ENCODE results near the gene ZNF670.

- TF ChIP-seq POLR2AphosphoS5 (IDR thresholded peaks at IDR 0.05) (no peak), POLR2A (IDR thresholded peaks at IDR 0.05) (no peak)
- TF ChIP-seq, protein P1, sequence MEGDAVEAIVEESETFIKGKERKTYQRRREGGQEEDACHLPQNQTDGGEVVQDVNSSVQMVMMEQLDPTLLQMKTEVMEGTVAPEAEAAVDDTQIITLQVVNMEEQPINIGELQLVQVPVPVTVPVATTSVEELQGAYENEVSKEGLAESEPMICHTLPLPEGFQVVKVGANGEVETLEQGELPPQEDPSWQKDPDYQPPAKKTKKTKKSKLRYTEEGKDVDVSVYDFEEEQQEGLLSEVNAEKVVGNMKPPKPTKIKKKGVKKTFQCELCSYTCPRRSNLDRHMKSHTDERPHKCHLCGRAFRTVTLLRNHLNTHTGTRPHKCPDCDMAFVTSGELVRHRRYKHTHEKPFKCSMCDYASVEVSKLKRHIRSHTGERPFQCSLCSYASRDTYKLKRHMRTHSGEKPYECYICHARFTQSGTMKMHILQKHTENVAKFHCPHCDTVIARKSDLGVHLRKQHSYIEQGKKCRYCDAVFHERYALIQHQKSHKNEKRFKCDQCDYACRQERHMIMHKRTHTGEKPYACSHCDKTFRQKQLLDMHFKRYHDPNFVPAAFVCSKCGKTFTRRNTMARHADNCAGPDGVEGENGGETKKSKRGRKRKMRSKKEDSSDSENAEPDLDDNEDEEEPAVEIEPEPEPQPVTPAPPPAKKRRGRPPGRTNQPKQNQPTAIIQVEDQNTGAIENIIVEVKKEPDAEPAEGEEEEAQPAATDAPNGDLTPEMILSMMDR (IDR thresholded peaks at IDR 0.05) = no peak
Observed at GRCh38 chr1:247085310-247085709, 6.7 kb upstream of the ZNF670 start.

Data from transverse colon (tissue), 4 donors.